Measurements from ENCODE around the gene ADORA1.

ADORA1 gene

DNA sequence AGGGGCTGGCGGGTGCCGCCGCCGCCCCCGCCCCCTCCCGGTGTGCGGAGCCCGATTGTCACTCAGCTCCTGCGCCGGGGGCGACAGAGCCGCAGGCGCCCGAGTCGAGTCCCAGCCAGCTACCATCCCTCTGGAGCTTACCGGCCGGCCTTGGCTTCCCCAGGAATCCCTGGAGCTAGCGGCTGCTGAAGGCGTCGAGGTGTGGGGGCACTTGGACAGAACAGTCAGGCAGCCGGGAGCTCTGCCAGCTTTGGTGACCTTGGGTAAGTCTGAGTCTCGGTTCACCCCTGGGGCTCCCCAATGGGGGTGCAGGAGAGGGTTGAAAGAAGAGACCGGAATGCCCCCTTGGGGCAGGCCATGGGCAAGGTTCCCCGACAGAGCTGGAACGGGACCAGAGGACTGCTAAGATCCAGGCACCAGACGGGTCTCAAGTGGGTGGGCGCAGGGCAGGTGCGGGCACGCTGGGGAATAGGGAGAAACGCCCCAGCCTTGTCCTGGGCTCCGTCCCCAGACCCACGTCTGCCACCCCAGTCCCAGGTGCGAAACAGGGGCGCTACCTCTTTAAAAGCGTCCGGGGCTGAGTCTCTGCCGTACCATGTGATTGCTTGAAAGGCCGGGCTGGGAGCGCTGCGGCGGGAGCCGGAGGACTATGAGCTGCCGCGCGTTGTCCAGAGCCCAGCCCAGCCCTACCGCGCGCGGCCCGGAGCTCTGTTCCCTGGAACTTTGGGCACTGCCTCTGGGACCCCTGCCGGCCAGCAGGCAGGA, at the start of gene ADORA1:
ADORA1 (plus strand) TSS at position 61 of the 765 bp plus-strand sequence. CDS start 1,116 bp downstream, outside the sequence.
- DNase-seq (ENCODE audit: low read depth in 2 of 2): no peak

DNA sequence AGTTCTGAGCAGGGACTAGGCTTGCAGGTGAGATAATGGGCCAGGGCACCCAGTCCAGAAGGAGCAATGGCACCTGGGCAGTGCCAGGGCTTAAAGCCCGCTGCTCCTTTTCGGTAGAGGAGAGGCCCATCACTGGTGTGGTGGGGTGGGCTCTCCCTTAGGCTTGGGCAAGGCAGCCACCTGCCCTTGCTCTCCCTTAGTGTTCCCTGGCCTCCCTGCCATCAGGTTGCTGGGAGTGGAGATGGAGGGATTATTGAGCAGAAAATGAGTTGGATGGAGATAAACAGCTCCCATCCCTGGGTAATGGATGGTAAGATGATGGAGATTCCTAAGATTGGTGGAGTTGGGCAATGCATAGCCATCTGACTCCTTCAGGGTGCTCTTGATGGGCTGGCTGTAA, 49.6 kb upstream of the ADORA1 start:
- DNase-seq (ENCODE audit: low read depth in 2 of 2): no peak

DNA sequence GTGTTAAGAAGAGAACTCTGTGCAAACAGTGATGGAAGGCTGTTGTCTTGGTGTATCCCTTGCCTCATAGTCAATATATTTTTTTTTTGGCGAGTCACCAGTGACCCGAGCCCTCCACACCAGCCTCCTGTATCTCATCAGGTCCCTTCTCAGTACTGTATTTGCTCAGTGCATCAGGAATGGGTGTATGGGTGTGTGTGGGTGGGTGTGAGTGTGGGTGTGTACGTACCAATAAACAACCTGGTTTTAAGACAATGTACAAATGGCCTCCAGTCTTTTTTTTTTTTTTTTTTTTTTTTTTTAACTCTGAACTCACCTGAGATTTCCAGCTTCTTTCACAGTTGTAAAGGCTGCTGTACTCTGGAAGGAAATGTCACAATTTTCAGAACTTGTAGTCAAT, 49.0 kb upstream of the ADORA1 start:
- DNase-seq (ENCODE audit: low read depth in 2 of 2): no peak

DNA sequence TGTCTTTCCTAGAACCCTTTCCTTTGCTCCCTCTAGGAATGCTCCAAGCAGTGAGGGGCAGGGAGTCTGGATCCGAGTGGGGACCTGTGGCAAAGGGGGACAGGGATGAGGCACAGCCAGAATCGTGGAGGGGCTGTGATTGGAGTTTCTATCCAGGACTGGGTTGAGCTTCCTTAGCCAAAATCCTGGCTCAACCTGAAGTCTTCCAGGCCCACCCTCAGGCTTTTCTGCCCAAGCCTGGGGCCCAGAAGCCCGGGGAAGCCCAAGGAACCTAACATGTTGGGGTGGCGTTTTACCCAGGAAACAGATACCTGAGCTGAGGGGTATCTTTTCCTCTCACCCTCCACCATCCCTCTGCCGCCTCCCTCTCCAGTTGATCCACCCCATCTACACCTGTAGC, 47.1 kb upstream of the ADORA1 start:
- DNase-seq (ENCODE audit: low read depth in 2 of 2): no peak

DNA sequence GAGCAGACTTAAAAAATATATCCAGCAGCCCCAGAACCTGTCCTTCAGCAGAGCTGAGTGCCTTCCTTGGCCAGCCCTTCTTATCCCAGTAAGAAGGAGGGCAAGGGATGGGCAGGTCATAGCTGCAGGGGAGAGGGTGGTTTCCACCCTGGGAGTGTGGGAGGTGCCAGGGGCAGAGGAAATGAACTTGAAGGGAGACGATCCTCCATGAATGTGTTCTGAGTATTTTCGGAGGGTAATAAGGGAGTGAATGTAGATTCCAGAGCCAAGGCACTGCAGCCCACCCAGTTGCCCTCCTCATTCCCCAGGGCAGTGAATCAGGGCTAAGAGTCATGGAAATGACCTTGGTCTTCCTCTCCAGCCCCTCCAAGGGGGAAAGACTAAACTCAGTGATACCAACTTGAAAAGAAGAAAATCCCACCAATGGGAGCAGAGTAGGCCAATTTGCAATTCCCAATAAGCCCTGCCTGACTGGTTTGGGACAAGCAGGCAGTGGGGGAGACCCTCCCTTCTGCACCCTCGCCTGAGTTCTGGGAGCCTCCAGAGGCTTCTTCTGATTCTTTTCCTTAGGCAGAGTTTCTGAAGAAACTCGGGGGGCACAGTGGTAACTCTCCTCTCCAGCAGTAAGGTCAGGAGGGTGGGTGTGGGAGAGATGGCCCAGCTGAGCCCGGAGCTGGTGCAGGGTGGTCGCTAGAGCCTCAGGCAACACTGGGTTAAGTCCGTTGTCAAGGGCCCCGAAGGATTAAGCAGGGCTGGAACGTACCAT, 45.9 kb upstream of the ADORA1 start:
- DNase-seq (ENCODE audit: low read depth in 2 of 2): no peak

DNA sequence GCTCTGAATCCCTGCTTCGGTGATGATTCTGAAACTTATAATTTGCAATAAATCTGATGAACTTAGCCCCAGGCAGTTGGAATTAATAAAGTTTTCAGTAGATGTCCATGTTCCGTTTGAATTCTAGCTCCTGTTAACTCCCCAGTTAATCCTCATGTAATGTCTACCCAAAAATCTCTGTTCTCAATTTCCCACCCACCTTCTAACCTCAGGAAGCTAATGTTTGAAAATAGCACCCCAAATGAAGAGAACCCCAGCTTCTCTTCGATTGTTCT, 45.4 kb upstream of the ADORA1 start:
- no peak for DNase-seq (ENCODE audit: low read depth in 2 of 2)

DNA sequence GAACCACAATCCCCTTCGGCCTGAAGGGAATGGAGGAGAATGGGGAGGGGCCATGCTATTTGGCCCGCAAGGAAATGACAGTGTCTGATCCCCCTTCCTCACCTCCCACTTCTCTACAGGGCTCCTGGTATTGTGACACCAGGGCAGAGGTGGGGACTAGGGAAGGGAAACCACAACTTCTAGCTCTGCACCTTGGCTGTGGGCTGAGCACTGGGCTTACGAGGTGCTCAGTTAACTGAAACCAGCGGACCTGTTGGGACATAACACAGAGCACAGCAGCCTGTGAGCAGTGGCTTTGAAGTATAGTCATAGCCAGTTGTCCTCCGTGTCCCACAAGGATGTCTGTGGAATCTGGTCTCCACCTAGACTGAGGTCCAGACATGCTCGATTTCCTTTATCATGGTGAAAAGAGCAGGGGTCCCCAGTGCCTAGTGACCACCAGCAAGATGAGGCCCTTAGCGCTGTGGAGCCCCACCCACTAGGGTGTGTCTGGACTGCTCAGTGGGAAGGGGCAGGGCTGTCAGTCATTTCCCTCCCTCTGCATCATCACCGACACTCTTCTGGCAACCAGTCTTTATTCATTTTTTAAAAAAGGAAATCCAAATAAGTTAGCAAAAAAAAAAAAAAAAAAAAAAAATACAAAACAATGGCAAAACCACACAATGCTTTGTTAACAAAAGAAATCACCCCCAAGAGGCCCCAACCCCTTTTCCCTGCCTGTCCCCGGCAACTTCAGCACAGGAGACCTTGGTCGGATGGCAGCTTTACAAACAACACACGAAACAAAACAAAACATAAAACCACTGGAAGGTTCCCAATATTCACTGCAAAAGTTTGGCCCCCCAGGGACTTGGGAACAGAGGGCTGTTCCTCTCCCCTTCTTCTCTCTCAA, 44.7 kb upstream of the ADORA1 start:
- no peak for DNase-seq (ENCODE audit: low read depth in 2 of 2)

DNA sequence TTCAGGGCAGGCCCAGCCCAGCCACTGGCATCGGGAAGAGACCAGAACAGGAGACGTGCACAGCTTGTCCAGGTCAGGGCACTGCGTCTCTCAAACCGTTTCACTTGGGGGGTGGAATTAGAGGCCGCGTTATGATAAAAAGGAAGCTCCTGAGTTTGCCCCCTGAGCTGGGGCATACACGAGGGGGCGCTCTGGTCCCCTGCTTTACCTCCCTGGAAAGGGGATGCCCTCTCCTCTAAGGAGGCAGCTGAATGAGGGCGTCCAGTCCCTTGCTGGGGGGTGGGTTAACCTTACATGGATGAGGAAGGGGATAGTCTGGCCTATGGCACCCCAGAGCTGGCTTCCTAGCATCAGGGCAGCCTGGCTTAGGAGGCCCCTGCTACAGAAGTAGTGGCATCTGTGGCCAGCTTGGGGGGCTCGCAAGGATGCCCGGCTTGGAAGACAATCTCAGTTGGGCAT, 44.0 kb upstream of the ADORA1 start:
- no peak for DNase-seq (ENCODE audit: low read depth in 2 of 2)

DNA sequence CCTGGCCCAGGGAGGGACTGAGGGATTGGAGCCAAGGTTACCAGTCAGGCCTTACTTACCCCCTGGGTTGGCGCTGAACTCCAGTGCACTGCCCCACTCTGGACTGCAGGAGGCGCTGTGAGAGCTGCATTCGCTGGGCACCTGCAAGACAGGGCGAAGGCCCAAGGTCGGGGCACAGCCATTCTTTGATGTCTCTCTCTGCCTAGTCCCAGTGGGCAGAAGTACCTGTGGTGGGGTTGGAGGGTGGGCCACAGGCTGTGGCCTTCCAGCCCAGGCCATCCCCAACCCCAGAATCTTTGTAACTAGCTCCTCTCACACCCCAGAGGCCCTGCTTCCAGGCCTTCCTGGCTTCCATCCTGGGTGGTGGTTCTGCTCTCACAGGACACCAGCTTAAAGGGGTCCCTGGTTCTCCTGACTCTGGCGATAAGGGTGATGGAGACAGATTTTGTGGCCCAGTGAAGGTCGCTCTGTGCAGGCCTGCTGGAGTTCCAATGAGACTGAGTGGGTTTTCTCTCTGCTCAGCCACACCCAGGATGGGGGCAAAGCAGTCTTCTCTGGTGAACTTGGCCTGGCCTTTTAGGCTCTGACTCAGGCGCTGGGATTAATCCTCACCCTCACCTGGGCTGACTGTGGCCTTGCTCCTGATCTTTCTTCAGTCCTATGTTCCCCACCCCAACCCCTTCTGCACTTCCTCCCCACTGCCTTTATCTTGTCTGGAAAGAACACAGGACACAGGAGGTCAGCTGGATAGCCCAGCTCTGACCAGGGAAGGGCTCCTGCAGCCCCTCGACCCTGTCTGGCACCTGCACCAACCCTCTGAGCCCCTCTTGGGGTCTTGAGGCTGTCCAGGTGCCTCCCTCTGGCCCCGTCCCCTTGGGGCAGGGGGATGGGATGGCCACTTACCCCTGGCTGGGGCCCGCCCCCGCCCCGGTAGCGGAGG, 42.7 kb upstream of the ADORA1 start:
- no peak for DNase-seq (ENCODE audit: low read depth in 2 of 2)

DNA sequence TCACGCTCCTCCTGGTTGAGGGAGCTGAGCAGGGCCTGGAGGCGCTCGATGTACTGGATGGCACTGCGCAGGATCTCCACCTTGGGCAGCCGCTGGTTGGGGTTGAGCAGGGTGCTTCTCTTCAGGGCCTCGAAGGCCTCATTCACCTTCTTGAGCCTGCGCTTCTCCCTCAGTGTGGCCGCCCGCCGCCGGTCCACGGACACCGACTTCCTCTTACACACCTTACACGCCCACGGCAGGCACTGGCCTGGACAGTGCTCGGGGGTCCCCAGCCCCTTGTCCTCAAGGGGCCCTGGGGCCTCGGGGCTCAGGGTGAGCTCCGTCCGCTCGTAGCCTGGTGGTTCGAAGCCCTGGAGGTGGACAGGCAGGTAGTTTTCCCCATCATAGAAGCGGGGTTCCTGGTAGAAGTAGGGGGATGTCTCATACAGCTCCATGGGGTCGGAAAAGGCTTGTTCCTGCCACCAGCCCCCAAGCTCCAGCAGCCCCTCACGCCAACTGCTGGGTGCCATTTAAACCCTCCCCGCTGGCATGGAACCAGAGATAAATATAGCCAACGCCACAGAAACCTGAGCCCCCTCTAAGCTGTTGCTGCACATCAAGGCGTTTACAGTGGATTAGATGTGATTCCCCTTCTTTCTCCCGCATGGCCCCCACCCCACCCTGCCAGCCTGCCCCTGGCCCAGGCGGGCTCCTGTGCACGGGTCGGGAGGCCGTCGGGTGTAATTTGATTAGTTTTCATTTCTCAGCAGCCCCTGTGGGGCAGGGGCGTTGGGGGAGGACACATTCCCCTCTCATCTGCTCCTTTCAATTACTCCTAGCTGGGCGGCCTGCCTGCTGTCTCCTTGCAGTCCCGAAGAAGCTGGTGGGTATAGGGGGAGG, 41.8 kb upstream of the ADORA1 start, which contains the start of gene MYOG:
MYOG (minus strand) TSS at position 485 of the 879 bp plus-strand sequence; CDS start at position 434, 51 bp downstream.
- no peak for DNase-seq (ENCODE audit: low read depth in 2 of 2)

DNA sequence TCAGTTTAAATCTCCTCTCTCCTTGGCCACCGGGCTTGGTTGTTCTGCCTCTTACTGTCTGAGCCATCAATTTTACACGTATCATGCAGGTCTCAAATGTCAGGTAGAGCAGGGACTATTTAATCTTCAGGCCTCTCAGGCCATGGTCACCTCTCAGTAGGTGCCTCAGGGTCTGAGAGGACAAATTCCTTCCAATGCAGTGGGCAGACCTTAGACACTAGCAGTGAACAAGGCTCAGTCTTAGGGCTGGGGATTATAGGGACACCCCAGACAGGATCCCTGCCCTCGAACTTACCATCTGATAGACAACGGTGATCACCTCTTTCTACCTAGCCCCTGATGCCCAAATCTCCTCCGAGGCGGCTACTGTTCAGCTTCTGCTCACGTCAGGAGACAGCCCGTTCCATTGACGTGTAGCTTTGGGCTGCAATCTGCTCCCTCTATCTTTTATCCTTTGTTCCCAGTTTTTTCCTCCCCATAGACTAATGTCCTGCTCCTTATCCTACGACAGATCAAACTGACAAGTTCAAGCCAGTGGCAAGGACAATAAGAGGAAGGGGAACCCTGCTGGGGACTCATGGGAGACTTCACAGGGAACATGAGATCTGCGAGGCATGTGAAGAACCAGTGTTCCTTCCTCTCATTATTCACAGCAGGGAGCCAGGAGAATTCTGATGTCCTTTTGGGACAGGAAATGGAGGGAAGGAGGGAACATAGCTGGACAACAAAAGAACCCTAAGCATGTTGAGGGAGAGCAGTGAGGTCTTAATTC, 40.3 kb upstream of the ADORA1 start:
- no peak for DNase-seq (ENCODE audit: low read depth in 2 of 2)

DNA sequence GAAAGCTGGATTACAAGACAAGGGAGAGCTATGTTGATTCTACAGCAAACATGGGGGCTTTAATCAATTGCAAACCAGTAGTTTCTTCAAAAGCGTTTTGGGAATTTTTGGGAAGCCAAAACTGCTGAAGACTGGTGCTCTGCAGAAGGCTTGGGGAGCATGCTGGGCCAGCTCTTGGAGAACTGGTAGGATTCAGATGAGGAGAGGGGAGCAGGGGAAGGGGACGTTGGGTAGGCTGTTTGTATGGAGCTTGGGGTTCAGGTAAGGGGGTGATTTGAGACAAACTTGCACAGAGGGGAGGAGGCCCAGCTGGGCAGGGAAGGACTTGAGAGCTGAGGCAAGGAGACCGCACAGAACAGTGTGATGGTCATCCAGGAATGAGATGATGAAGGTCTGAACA, 39.1 kb upstream of the ADORA1 start:
- no peak for DNase-seq (ENCODE audit: low read depth in 2 of 2)

DNA sequence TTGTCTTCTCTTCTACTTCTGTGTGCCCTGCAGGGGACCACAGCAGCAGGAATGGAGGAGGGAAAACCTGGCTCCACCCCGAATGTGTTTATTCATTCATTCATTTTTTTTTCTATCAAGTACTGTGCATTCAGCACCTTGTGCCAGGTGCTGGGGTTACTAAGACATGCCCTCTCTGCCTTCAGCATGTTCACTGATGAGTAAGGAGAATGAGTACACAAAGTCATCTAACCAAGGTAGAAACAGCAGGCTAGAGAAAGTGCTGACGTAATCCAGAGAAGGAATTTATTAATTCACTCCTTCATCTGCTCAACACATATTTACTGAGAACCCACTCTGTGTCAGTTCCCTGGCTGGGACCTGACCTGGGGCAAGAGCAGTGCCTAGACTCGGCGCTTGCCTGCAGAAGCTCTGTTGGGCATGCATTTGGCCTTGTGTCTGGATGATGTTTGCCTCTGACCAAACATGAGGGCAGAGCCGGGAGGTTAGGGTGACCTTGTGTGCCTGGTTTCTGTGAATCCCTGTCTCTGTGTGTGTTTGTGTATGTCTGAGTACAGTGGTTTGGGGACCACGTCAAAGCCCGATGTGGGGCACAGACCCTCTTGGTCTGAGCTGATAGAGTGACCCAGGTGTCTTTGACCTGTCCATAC, 38.4 kb upstream of the ADORA1 start:
- no peak for DNase-seq (ENCODE audit: low read depth in 2 of 2)

DNA sequence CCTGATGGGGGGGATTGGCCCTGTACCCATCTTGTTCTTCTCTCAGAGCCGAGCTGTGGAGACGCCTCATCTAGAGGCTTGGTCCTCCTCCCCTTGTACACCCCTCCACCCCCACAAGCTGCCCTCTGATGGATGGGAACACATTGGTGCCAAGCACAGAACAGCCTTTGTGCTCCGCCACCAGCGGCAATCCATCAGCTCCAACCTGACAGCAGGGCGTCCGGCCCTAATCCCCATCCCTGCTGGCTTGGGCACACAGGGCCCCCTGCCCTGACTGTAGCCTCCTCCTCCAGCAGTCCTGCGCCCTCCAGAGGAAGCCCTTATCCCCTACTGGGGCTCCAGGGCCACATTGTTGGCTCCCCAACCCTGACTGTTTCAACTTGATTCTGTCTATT, 37.9 kb upstream of the ADORA1 start:
- DNase-seq (ENCODE audit: low read depth in 2 of 2): no peak

DNA sequence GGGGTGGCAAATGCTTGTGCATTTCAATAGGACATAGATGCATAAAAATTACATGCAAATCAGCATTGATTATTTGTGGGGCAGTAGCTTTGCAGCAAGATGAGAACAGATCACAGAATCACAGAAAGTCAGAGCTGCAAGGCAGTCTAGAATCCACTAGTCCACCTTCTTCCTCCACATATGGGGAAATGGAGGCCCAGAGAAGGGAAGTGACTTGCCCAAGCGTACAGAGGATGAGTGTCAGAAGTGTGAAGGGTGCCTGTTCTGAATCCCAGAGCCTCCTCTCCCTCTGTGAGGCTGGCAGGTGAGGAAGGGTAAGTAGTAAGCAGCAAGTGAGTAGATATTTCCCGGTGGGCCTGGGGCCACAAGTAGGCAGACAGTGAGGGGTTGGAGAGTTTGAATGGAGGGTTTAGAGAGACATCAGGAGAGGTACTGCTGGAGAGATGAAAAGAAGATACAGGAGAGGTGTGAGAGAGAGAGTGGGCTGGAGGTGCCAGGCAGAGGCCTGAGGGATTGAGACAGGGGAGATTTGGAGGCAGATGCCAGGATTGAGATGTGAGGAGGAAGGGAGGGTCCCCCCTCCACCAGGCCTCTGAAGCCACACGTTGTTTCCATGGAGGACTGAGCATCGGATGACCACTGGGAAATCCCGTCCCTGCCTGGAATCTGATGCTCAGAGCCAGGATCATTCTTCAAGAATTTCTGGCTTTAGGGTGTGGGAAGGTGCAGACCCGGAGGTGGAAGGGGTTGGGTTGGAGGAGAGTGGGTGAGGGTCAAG, 36.9 kb upstream of the ADORA1 start:
- no peak for DNase-seq (ENCODE audit: low read depth in 2 of 2)

DNA sequence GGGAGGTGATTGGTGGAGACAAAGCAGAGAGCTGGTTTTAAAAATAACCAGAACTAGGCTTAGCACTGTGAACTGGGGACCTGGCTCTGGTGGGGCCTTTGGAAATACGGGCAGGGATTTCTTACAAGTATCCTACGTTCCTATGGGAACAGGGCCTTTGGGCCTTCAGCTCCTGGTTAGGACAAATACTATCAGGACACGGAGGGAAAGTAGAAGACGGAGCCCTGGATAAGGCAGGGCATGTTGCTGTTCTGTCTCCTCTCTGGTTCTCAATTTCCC, 36.4 kb upstream of the ADORA1 start:
- no peak for DNase-seq (ENCODE audit: low read depth in 2 of 2)

DNA sequence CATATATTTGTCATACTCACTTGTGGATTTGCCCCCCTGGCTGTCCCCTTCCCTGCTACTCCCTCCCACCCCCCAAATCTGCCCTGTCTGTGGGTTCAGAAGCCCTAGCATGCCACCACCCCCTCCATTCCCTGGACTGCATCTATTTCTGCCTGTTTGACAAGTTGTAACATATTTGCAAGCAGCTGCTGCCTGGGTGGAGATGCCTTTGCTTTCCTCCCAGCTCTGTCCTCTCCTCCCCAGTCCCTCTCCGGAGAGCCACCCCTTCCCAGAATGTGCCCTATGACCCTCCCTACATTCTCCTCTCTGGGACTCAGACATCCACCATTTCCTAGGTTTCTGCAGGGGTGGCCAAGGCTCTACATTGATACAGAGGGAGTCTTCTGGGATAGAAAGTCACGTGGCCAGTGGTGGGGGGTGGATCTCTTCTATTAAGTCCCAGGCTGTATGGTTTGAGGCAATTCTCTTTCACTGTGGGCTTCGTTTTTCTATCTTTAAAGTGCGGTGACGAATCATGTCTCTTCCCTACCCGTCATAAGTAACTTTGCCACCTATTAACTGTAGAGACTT, 35.7 kb upstream of the ADORA1 start:
- DNase-seq (ENCODE audit: low read depth in 2 of 2): no peak
